Nucleus accumbens (tissue), 56 donors: ENCODE results near the gene CT47B1.
"Not testable (repeated sequence)": the region's sequence is repeated elsewhere in the genome, so short reads cannot be mapped to it uniquely, and the experiment has no call there.

ENCODE experiments used
- DNase-seq, 56 donors: peaks; one replicate each; lab custom pipeline; 2025; lab: John Stamatoyannopoulos, UW

CT47B1 gene

DNA sequence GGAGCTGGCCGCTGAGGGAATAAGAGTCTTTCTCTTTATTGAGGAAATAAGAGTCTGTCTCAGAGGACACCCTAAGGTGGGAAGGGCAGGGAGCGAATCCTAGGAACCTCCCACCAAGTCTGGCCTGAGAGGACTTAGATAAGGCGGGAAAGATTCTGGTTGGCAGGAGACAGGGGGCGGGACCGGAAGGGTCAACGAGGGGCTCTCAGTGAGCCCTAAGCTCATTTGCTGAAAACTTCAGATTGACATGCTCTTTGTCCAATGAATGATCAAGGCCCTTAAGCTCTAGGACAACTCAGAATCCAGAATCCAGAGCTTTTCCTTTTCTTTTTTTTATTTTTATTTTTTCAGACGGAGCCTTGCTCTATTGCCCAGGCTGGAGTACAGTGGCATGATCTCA, at the start of gene CT47B1:
CT47B1 (minus strand) TSS at position 101 of the 400 bp plus-strand sequence. CDS start 196 bp downstream, outside the sequence.
- DNase-seq = not testable (repeated sequence)

- DNase-seq = no peak
Measured at GRCh38 chrX:120874678-120875557, 748 bp downstream of the CT47B1 start.

- no peak for DNase-seq
Measured at GRCh38 chrX:120857240-120857639, 18.4 kb downstream of the CT47B1 start.

GRCh38 chrX:120840827-120841226, 34.8 kb downstream of the CT47B1 start:
- no peak for DNase-seq

GRCh38 chrX:120839491-120839890, 36.2 kb downstream of the CT47B1 start:
- no peak for DNase-seq

- not testable (repeated sequence) for DNase-seq
Measured at GRCh38 chrX:120827213-120827612, 48.5 kb downstream of the CT47B1 start.

GRCh38 chrX:120825146-120825545, 50.5 kb downstream of the CT47B1 start:
- DNase-seq = no peak

DNA sequence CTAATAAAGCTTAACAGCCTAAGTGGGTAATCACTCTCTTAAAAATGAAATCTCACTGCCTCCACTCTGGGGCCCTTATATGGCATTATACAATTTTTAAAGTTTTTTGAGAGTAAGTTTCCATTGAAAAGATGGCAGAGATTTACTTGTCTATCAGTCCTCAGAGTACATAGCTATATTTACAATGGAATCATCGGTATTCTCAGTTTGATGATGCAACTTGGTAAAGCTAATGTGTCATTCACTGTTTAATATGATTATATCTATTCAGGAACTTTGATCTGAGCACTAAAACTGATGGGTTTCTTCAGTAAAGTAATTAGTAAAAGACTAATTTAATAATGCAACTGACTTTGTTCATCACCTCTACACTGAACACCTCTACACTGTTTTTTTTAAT, 51.6 kb downstream of the CT47B1 start:
- no peak for DNase-seq

GRCh38 chrX:120823556-120823955, 52.1 kb downstream of the CT47B1 start:
- no peak for DNase-seq
